Right cardiac atrium (tissue), 5 donors: ENCODE data around the gene PCGF1. TPM values are rescaled to one million over a fixed set of nuclear protein-coding genes. Genes with fewer than 3 reads are reported as not detected.

Experiments
- ATAC-seq, 2 donors: fragments of 200-7000 bp; cut with Tn5 transposase; one replicate each; pipeline versions ENCODE4 v1.8.0 to v1.9.1; 2020; ENCODE audit warnings: moderate library complexity in 2 of 2, mild to moderate bottlenecking in 1 of 2
- DNase-seq, 3 donors: peaks; one replicate each; pipeline ENCODE4 v3.0.0-alpha.2; 2020
- H3K27ac ChIP-seq: one replicate; pipeline ENCODE4 v1.5.1; 2013; ENCODE audit warnings: mild to moderate bottlenecking, low read length, control low read depth, moderate library complexity
- H3K27me3 ChIP-seq: one replicate; pipeline ENCODE4 v1.6.1; 2013; ENCODE audit not compliant: control insufficient read depth, insufficient read depth
- H3K4me1 ChIP-seq: one replicate; pipeline ENCODE4 v1.6.1; 2013; ENCODE audit warnings: low read length; ENCODE audit not compliant: control insufficient read depth, insufficient read depth
- H3K4me3 ChIP-seq: one replicate; pipeline ENCODE4 v1.5.1; 2013; ENCODE audit warnings: low read length, control low read depth
- H3K9me3 ChIP-seq: one replicate; pipeline ENCODE4 v1.6.1; 2013; ENCODE audit warnings: low read length; ENCODE audit not compliant: control insufficient read depth
- WGBS: extraction: QIAGEN DNeasy Blood & Tissue Kit; methylation state at CpG from one replicate; pipeline ENCODE4 v1.1.7; 2013; 5-methylcytosine and 5-hydroxymethylcytosine counted together
- intact Hi-C, 4 donors: fragments of 100-400 bp; cut with DNase I; formaldehyde crosslinking; loops; one replicate each; pipeline versions ENCODE4 v1.11.0 to v1.14.0; 2022 to 2023
- polyA plus RNA-seq: library from polyadenylated mRNA; stranded (reverse); fragments of 200-250 nt; gene quantifications from one replicate; pipeline ENCODE4 v1.2.3, GENCODE V29; 2013
- total RNA-seq, 4 donors: library from RNA; stranded (reverse); fragmentation: NEBNext Ultra II Directional; extraction: Animal tissue kit (Norgen Biotek cat#: 25700); gene quantifications; one replicate each; pipeline ENCODE4 v1.2.1, GENCODE V29; 2021
- donor health status: healthy with polysubstance abuse.
- donor health status: DM: no; HTN: yes; CAD: no.
- donor health status: DM: no; HTN: no; CAD: no.
- donor health status: DM: no; HTN: yes; CAD: no; lungs with severe emphysema.
- donor health status: DM: yes; HTN: yes; CAD: no.

The PCGF1 gene
- total and polyA plus RNA-seq, 5 donors, result 20.5 to 38.7 (median 22.4) TPM

DNA sequence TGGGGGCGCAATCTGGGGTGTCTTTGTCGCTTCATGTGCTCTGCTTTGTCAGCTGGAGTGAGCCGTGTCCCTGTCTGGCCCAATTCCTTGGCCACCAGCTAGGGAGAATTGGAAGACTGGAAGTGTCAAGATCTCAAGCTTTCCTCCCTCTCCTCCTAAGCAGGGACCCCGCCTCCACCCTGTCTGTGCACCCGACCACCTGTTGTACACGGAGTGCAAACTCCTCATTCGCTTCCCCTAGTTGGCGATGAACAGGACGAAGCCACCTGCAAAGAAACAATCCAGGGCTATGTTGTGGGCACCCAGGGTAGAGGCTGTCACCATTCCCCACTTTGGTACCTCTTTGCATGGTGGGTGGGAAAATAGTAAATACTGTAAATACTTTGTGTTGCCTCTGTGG lies 20.2 kb upstream of the PCGF1 start:
- Histone ChIP-seq H3K4me3 (no peak overlapping the region), H3K27ac (no peak overlapping the region), H3K27me3 (no peaks in the 10 kb centered on the region), H3K4me1 (peaks cover 3% of the 10 kb centered on the region), H3K9me3 (no peaks in the 10 kb centered on the region)
- intact Hi-C loops, result loop anchor here in 1 of 4 donors (2.0 kb wide), 1 partner anchor 45 kb away; the partner anchor contains the start of genes CCDC142 and TTC31
- no peak for DNase-seq
- WGBS, result 94% methylated on average over 9 of the region's 9 CpGs
- ATAC-seq, result no peak

DNA sequence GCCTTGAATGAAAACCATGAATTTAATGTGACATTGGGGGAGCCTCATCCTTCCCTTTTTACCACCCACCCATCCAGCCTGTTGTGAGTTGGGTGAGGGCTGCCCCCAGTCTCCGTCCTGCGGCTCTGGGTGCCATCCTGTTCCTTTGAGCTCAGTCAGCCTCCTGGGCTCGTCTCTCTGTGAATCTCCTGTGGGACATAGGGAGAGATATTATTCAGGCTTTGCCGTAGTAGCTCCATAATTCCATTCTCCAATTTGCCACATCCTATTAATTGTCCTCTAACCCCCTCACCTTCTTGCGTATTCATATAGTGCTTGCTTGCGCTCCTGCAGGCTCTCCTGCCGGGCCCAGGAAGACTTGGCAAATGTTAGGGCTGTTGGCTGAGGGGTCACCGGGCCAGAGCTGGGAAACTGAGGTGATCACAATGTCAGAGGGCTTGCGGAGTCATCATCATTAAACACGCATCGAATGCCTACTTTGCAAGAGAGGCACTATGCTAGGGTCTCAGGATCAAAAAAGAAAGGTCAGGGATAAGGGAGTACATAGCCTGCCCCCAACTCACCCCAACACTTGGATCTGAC lies 19.2 kb upstream of the PCGF1 start:
- intact Hi-C loops, result no loop called here
- no peaks in the 10 kb centered on the region for H3K27me3 ChIP-seq
- no peaks in the 10 kb centered on the region for H3K9me3 ChIP-seq
- no peak overlapping the region for H3K27ac ChIP-seq
- H3K4me1 ChIP-seq, result peaks cover 3% of the 10 kb centered on the region
- DNase-seq (no peak), ATAC-seq (no peak)
- H3K4me3 ChIP-seq, result no peak overlapping the region
- 98% methylated on average over 11 of the region's 11 CpGs for WGBS

DNA sequence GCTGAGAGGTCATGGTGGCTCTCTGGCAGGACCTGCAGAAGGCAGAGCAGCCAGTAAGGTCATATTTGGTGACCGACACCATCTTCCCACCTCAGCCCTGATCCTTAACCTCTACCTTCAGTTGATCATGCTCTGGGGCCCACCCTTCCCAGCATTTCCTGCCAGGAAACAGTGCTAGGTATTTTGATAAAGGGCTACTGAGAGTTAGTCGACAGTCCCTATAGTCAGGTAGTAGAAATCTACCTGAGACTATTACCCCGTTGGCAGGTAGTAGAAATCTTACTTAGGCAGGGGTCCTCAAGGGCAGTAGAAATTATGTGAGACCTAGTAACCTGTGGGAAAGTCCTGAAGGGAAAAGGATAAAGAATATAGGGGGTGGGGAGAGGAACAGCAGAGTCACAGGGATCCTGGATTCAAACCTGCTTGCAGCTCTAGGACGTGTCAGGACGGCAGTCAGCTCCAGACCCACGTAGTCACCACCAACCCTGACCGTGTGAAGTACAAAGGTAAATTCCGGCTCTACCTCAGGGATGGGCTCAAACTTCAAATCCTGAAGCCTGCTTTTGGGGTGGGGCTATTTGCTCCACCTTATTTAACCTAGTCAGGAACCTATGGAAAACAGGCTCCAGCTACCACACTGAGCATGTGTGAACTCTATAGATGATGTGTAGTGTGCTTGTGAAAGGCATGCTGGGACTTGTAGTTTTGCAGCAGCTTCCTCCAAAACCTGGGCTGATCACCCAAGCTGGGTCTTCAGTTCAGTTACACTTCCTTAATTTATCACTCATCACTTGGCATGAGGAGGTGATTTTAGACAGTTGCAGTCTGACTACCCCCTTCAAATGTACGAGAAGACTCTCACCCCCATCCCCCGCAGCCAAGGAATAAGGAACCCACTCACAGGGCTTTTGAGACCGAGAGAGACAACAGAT lies 18.5 kb upstream of the PCGF1 start, which contains the start of gene DQX1:
DQX1 (minus strand) TSS at position 515 of the 932 bp plus-strand sequence; CDS start at position 13, 502 bp downstream.
- no peak for DNase-seq
- intact Hi-C loops, result no loop called here

DNA sequence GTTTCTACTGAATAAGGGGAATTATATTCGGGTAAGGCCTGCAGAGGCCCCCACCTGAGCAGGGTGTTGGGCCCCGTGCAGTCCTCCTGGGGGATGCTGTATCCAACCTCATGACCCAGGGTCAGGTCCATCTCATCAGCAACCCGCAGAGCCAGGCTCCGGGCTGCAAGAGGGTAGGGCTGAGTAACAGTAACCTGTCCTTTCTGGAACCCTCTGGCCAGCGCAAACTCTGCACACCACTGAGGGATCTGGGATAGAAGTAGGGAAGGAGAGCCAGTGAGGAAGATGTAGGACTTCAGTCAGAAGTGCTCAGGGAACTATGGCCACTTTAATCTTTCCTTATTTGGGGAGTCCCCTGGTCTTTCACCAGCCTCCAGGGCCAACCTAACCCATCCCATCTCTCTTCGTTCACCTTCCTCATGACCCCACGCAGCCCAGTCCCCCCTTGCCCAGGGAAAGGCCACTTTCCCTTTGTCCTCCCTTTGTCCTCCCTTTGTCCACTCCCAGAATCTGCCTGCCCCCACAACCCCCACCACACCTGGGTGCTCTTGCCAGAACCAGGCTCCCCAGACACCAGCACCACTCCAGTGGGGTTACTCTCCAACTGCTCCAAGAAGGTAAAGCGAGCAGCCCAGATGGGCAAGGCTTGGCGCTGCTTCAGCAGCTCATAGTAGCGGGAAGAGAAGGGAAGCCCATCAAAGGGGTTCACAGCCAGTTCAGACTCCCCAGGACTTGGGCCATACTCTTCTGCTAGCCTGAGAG lies 17.6 kb upstream of the PCGF1 start:
- ATAC-seq (no peak), DNase-seq (no peak)
- H3K27me3 ChIP-seq, result no peaks in the 10 kb centered on the region
- 88% methylated on average over 10 of the region's 10 CpGs for WGBS
- intact Hi-C loops, result no loop called here
- no peaks in the 10 kb centered on the region for H3K9me3 ChIP-seq
- H3K4me1 ChIP-seq, result no peaks in the 10 kb centered on the region
- H3K4me3 ChIP-seq, result no peak overlapping the region
- H3K27ac ChIP-seq, result no peak overlapping the region

More for the DNA sequence above, 18.5 kb upstream of the PCGF1 start, which contains the start of gene DQX1:
- H3K27me3 ChIP-seq, result no peaks in the 10 kb centered on the region
- H3K9me3 ChIP-seq, result no peaks in the 10 kb centered on the region
- H3K4me1 ChIP-seq, result no peaks in the 10 kb centered on the region
- ATAC-seq, result no peak
- H3K27ac ChIP-seq, result no peak within 1 kb of the TSS
- 89% methylated on average over 11 of the region's 11 CpGs for WGBS
- H3K4me3 ChIP-seq, result no peak within 1 kb of the TSS

DNA sequence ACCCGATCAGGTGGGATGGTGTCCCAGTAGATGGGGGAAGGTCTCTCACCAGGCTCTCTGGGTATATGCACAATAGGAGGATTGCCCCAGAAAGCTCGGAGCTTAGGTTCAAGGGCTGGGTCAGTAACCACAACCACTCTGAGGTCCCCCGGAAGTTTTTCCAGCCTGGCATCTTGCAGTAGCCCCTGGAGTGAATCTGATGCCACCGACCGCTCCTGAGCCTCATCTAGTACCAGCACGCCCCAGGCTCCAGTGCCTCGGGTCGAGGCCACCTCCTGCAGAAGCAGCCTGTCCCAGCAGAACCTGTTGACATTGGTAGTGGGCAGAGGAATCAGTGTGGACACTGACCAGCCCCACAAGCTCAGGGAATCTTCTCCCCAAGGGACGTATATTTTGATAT lies 16.5 kb upstream of the PCGF1 start:
- H3K4me1 ChIP-seq, result no peaks in the 10 kb centered on the region
- DNase-seq (no peak), ATAC-seq (no peak)
- no peaks in the 10 kb centered on the region for H3K9me3 ChIP-seq
- intact Hi-C loops, result no loop called here
- no peak overlapping the region for H3K4me3 ChIP-seq
- H3K27me3 ChIP-seq, result no peaks in the 10 kb centered on the region
- no peak overlapping the region for H3K27ac ChIP-seq
- WGBS, result 86% methylated on average over 9 of the region's 9 CpGs

DNA sequence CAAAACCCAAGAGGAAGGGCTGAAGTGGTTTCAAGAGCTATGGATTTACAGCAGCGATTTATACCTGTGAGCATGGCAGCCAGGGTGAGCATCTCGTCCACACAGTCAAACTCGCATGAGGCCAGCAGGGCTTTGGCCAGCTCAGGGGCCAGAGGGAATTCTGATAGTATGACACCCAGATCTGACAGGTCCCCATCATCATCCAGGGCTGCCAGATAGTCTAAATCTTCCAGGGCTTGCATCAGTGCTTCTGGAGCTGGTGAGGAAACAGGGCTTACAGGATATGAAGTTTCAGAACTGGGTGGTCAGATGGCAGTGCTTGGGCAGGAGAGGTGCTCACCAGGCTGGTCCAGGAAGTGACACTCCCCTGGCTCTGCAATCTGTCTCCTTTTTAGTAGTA lies 15.0 kb upstream of the PCGF1 start:
- intact Hi-C loops, result no loop called here
- Histone ChIP-seq H3K27me3 (no peaks in the 10 kb centered on the region), H3K27ac (no peak overlapping the region), H3K9me3 (no peaks in the 10 kb centered on the region), H3K4me1 (no peaks in the 10 kb centered on the region), H3K4me3 (no peak overlapping the region)
- ATAC-seq (no peak), DNase-seq (no peak)
- WGBS, result 72% methylated on average over 3 of the region's 3 CpGs

DNA sequence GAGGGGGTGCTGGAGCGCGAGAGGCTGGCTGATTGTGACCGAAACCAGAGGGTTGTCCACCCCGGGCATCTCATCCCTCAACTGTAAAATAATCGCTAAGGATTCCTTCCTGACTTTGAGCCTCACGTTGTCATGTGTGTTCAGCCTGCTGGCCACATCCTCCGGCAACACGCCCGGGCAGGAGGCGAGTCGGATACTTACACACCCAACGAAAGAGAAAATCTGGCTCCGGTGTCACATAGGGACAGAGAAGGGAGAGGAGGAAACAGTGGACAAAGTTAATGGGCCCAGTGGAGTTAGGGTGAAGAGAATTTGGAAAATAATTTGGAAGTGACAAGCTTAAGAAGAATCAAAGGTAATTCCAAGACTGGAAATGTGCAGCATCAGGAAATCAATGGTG lies 9.2 kb upstream of the PCGF1 start:
- Histone ChIP-seq H3K27me3 (no peaks in the 10 kb centered on the region), H3K4me3 (no peak overlapping the region), H3K27ac (no peak overlapping the region), H3K4me1 (peaks cover 2% of the 10 kb centered on the region), H3K9me3 (no peaks in the 10 kb centered on the region)
- ATAC-seq (no peak), DNase-seq (no peak)
- intact Hi-C loops, result no loop called here
- 65% methylated on average over 13 of the region's 13 CpGs for WGBS

DNA sequence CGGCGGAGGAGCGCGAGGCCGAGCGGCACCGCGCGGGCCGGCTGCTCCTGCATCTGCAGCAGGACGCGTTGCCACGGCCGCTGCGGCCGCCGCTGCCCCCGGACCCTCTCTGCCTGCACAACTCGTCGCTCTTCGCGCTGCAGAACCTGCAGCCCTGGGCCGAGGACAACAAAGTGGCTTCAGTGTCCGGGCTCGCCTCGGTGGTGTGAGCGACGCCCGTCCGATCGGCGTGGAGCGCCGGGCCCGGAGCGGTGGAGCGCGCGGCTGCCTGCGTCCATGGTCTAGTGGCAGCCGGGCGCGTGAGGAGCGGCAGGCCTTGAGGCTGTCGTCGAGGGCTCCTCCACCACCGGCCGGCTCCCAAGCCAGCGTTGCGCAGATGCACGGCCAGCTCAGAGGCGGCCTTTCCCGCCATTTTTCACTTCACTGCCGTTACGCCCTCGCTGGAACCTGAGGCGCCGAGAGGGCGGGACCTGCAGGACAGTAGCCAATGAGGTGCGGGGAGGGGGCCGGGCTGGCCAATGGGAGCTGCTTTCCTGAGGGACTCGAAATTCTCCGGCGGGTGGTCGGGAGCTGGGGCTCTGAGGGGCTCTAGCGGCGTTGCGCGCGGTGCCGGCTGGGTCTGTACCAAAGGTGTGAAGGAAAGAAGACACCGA lies 8.6 kb upstream of the PCGF1 start:
- WGBS, result 2% methylated on average over 72 of the region's 72 CpGs
- Histone ChIP-seq H3K9me3 (no peaks in the 10 kb centered on the region), H3K4me3 (peak overlapping the region; percentile 12), H3K4me1 (peaks cover 2% of the 10 kb centered on the region), H3K27ac (no peak overlapping the region), H3K27me3 (no peaks in the 10 kb centered on the region)
- DNase-seq, result peak; percentile 69 to 89 (median 86)
- intact Hi-C loops, result no loop called here
- peak; percentile 80 to 84 for ATAC-seq

DNA sequence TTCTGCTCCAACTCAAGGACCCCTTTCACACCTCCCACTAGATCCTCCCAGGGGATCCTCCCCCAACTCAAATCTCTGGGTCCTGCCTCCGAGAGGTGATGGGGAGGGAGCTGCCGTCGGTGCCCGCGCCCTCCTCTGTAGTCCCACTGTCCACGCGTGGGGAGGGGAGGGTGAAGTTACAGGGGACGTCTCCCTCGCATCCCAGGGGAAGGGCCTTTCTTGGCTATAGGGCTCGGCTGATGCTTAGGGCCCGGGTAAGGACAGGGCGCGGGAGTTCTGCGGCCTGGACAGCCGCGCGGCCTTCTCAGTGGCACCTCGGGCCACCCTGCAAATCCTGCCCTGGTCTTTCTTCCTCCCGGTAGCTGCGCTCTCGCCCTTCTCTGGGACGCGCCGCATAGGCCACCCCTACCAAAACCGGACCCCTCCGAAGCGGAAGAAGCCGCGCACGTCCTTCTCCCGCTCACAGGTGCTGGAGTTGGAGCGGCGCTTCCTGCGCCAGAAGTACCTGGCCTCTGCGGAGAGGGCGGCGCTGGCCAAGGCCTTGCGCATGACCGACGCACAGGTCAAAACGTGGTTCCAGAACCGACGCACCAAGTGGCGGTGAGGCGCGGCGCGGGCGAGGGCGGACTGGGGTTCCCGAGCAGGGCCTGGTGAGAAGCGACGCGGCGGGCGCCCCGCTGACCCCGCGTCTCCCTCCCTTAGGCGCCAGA lies 7.9 kb upstream of the PCGF1 start:
- H3K9me3 ChIP-seq, result no peaks in the 10 kb centered on the region
- peak in 1 of 3 donors; percentile 25 for DNase-seq
- no peaks in the 10 kb centered on the region for H3K27me3 ChIP-seq
- peak overlapping the region; percentile 12 for H3K4me3 ChIP-seq
- 5% methylated on average over 60 of the region's 60 CpGs for WGBS
- peak in 1 of 2 donors; percentile 15 for ATAC-seq
- H3K4me1 ChIP-seq, result peaks cover 2% of the 10 kb centered on the region
- H3K27ac ChIP-seq, result no peak overlapping the region
- intact Hi-C loops, result no loop called here
